SK-N-MC (cell line): ENCODE results near the gene NRIP3.

Experiments used
- EZH2 ChIP-seq: fragments of 200-600 bp; sonication (generic); IDR thresholded peaks from one replicate; pipeline ENCODE4 v1.6.1; 2017; ENCODE audit warnings: antibody characterized with exemption
- POLR2AphosphoS5 ChIP-seq: IDR thresholded peaks from 2 replicates; pipeline ENCODE4 v1.6.1; 2012; ENCODE audit warnings: mild to moderate bottlenecking, low read depth, low read length, borderline replicate concordance

DNA sequence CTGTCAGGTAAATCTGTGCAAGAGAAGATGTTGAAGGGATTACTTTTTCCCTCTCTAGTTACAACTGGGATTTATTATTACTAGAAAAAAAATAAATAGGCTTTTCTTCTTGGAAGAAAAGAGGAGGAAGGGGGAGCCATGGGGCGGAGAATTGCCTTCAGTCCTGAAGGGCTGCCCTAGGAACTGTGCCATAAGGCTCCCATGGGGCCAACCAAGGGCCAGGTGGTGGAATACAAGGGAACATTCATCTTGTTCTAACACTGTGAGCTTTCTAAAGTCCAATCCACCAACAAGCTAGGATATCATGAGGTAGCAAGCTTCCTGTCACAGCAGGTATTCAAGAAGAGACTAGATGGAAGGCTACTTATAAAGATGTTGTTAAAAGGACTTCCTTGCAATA lies 24.8 kb upstream of the NRIP3 start:
- TF ChIP-seq POLR2AphosphoS5 = no peak
- no peak for TF ChIP-seq EZH2
